Heart right ventricle (tissue), 16 donors: ENCODE data around the gene ASB14. TPM values are rescaled to one million over a fixed set of nuclear protein-coding genes. Genes with fewer than 3 reads are reported as not detected.

Experiments used
- ATAC-seq, 8 donors: fragments of 200-7000 bp; cut with Tn5 transposase; one replicate each; pipeline ENCODE4 v1.9.1; 2020; ENCODE audit warnings: mild to moderate bottlenecking in 8 of 8, moderate library complexity in 8 of 8, moderate number of reproducible peaks in 1 of 8
- DNase-seq, 2 donors: peaks; one replicate each; pipeline ENCODE4 v3.0.0-alpha.2; 2020
- H3K27ac ChIP-seq, 10 donors: fragments of 200-600 bp; sonication (generic) in 2 of 10; one replicate each; pipeline versions ENCODE4 v1.5.0 to v1.8.0; 2020 to 2022; ENCODE audit warnings: mild to moderate bottlenecking in 3 of 10
- H3K27me3 ChIP-seq, 7 donors: fragments of 200-600 bp; one replicate each; pipeline ENCODE4 v1.8.0; 2021 to 2022; ENCODE audit warnings: mild to moderate bottlenecking in 2 of 7
- H3K36me3 ChIP-seq, 9 donors: fragments of 200-600 bp; sonication (generic) in 1 of 9; one replicate each; pipeline versions ENCODE4 v1.5.0 to v1.8.0; 2020 to 2022; ENCODE audit warnings: mild to moderate bottlenecking in 2 of 9
- H3K4me1 ChIP-seq, 9 donors: fragments of 200-600 bp; sonication (generic) in 1 of 9; one replicate each; pipeline versions ENCODE4 v1.5.0 to v1.8.0; 2020 to 2022; ENCODE audit warnings: mild to moderate bottlenecking in 4 of 9
- H3K4me3 ChIP-seq, 10 donors: fragments of 200-600 bp; sonication (generic) in 2 of 10; one replicate each; pipeline versions ENCODE4 v1.5.0 to v1.8.0; 2020 to 2022; ENCODE audit warnings: mild to moderate bottlenecking in 7 of 10, moderate library complexity in 2 of 10
- H3K9me3 ChIP-seq, 11 donors: fragments of 200-600 bp in 10 of 11; sonication (generic) in 2 of 11; one replicate each; pipeline versions ENCODE4 v1.5.0 to v1.8.0; 2013 to 2022; ENCODE audit warnings: mild to moderate bottlenecking in 2 of 11, control low read depth in 1 of 11, moderate library complexity in 1 of 11
- CTCF ChIP-seq, 9 donors: fragments of 200-600 bp; sonication (generic) in 2 of 9; IDR thresholded peaks; one replicate each; pipeline versions ENCODE4 v1.5.0 to v1.8.0; 2021 to 2022; ENCODE audit warnings: antibody characterized with exemption in 9 of 9, mild to moderate bottlenecking in 5 of 9, moderate library complexity in 1 of 9
- WGBS, 2 donors: extraction: QIAGEN DNeasy Blood & Tissue Kit; methylation state at CpG; one replicate each; pipeline ENCODE4 v1.1.7; 2013; ENCODE audit warnings: inconsistent platforms in 1 of 2; 5-methylcytosine and 5-hydroxymethylcytosine counted together
- intact Hi-C, 10 donors: fragments of 100-400 bp; cut with DNase I; formaldehyde crosslinking; loops; one replicate each; pipeline versions ENCODE4 v1.11.1 to v1.14.2; 2022
- polyA plus RNA-seq, 2 donors: library from polyadenylated mRNA; stranded (reverse); fragments of 200-250 nt; gene quantifications; one replicate each; pipeline ENCODE4 v1.2.3, GENCODE V29; 2013
- total RNA-seq, 10 donors: library from RNA; stranded (reverse); fragmentation: NEBNext Ultra II Directional in 3 of 10; extraction: Animal tissue kit (Norgen Biotek cat#: 25700) in 3 of 10; gene quantifications; one replicate each; pipeline versions ENCODE4 v1.2.1 to v1.2.4, GENCODE V29; 2021 to 2023
- donor health status: Arrhythmogenic right ventricular cardiomyopathy.
- donor health status: ischemic (EF 13 %, LVEDD 7.1; RV severe dilation, severe dysfunction).
- donor health status: healthy with polysubstance abuse.
- donor health status: DM: no; HTN: yes; CAD: no.
- donor health status: DM: no; HTN: no; CAD: no.
- donor health status: ischemic (EF 25% LVEDD 6.9; RV normal size, moderate dysfunction).
- donor health status: ischemic (EF 25% LVEDD 5.7; RV mildly dilated, moderate dysfunction).
- donor health status: healthy.
- donor health status: DM: yes; HTN: yes; CAD: no.
- donor health status: Ischemic cardiomyopathy.
- donor health status: ischemic (EF 35%, LVEDD 5.7; RV mildly dilated, moderate dysfunction).
- donor health status: nonischemic (EF 11% LVEDD 7.7; RV severe dilation, severe dysfunction).
- donor health status: DM: yes; HTN: yes; CAD: no.
- donor health status: PGD.
- donor health status: ischemic (EF 29% LVEDD 5.4; RV normal size, mild dysfunction).
- donor health status: nonischemic (EF 23%, LVEDD 6.1; RV moderate dilation, normal function).

The ASB14 gene
- total and polyA plus RNA-seq, 12 donors = 0.01 to 26.2 (median 8.7) TPM

GRCh38 chr3:57283334-57283733 is 9.2 kb downstream of the ASB14 start:
- H3K27ac ChIP-seq = no peak overlapping the region
- intact Hi-C loops = no loop called here
- TF ChIP-seq CTCF (IDR thresholded peaks at IDR 0.05) = no peak

GRCh38 chr3:57281715-57282114 is 10.8 kb downstream of the ASB14 start:
- intact Hi-C loops = no loop called here
- ATAC-seq = no peak

More at GRCh38 chr3:57283334-57283733, 9.2 kb downstream of the ASB14 start:
- peaks cover 0 to 37% (median 0%) of the 10 kb centered on the region in 9 donors for H3K36me3 ChIP-seq
- no peaks in the 10 kb centered on the region for H3K4me1 ChIP-seq
- no peaks in the 10 kb centered on the region for H3K27me3 ChIP-seq
- H3K9me3 ChIP-seq = peaks cover 0 to 8% (median 0%) of the 10 kb centered on the region in 11 donors
- DNase-seq (no peak), ATAC-seq (no peak)
- H3K4me3 ChIP-seq = no peak overlapping the region
- 71 to 75% methylated on average over 6 of the region's 6 CpGs for WGBS, 2 donors

GRCh38 chr3:57279685-57280084 is 12.8 kb downstream of the ASB14 start:
- peaks cover 0 to 8% (median 0%) of the 10 kb centered on the region in 11 donors for H3K9me3 ChIP-seq
- ATAC-seq (no peak), DNase-seq (no peak)
- H3K27ac ChIP-seq = no peak overlapping the region
- no peak for TF ChIP-seq CTCF (IDR thresholded peaks at IDR 0.05)
- H3K4me3 ChIP-seq = no peak overlapping the region
- H3K27me3 ChIP-seq = no peaks in the 10 kb centered on the region
- H3K36me3 ChIP-seq = peaks cover 0 to 61% (median 4%) of the 10 kb centered on the region in 9 donors
- whole genome bisulfite sequencing, 2 donors = 93% methylated on average over 5 of the region's 5 CpGs
- no peaks in the 10 kb centered on the region for H3K4me1 ChIP-seq
- intact Hi-C loops = no loop called here

More at GRCh38 chr3:57281715-57282114, 10.8 kb downstream of the ASB14 start:
- DNase-seq = no peak
- Histone ChIP-seq H3K27me3 (no peaks in the 10 kb centered on the region), H3K4me1 (no peaks in the 10 kb centered on the region), H3K4me3 (no peak overlapping the region), H3K9me3 (peaks cover 0 to 8% (median 0%) of the 10 kb centered on the region in 11 donors), H3K36me3 (peaks cover 0 to 45% (median 0%) of the 10 kb centered on the region in 9 donors), H3K27ac (no peak overlapping the region)
- WGBS, 2 donors = 43 to 60% methylated on average over 1 of the region's 1 CpG
- no peak for TF ChIP-seq CTCF (IDR thresholded peaks at IDR 0.05)

GRCh38 chr3:57278237-57278636 is 14.2 kb downstream of the ASB14 start:
- intact Hi-C loops = no loop called here
- H3K27ac ChIP-seq = no peak overlapping the region
- H3K36me3 ChIP-seq = peaks cover 0 to 76% (median 18%) of the 10 kb centered on the region in 9 donors

More at GRCh38 chr3:57278237-57278636, 14.2 kb downstream of the ASB14 start:
- no peak for TF ChIP-seq CTCF (IDR thresholded peaks at IDR 0.05)
- 98 to 100% methylated on average over 1 of the region's 1 CpG for WGBS, 2 donors
- H3K4me1 ChIP-seq = no peaks in the 10 kb centered on the region
- DNase-seq (no peak), ATAC-seq (no peak)
- no peak overlapping the region for H3K4me3 ChIP-seq
- peaks cover 0 to 8% (median 0%) of the 10 kb centered on the region in 11 donors for H3K9me3 ChIP-seq
- no peaks in the 10 kb centered on the region for H3K27me3 ChIP-seq
